ENCODE results near the gene DHX16.

The DHX16 gene

GRCh38 chr6:30717129-30717844 lies 44.5 kb upstream of the DHX16 start, which contains the start of gene MDC1:
Gene MDC1, minus strand, starts transcription at chr6:30717281. Its CDS starts 2,106 bp downstream, at chr6:30715175.
- no CpG with 5 or more reads among the region's 48 CpGs for WGBS (ENCODE audit: extremely low coverage, insufficient coverage, insufficient read length)
- H3K18ac ChIP-seq (ENCODE audit: low read length) = peak within 1 kb of the TSS; percentile 76
- H3K27ac ChIP-seq (ENCODE audit: low read depth, low read length) = peak within 1 kb of the TSS; percentile 65
- peaks cover 1% of the 10 kb centered on the region for H3K9me3 ChIP-seq (ENCODE audit: insufficient read depth, low read depth, low read length)
- no peak within 1 kb of the TSS for H3K23ac ChIP-seq (ENCODE audit: low read length)
- H3K4me1 ChIP-seq (ENCODE audit: control insufficient read depth in 1 of 2, insufficient read depth in 2 of 2, low read length in 2 of 2) = peaks cover 2 to 5% of the 10 kb centered on the region in 2 experiments
- peak within 1 kb of the TSS; percentile 85 for H4K12ac ChIP-seq (ENCODE audit: low read depth, low read length)
- H3K79me2 ChIP-seq (ENCODE audit: control insufficient read depth, insufficient read depth, low read length, poor library complexity) = peaks cover 20% of the 10 kb centered on the region
- H4K91ac ChIP-seq (ENCODE audit: low read depth, low read length) = peak within 1 kb of the TSS; percentile 91
- H3K14ac ChIP-seq (ENCODE audit: low read length) = peak within 1 kb of the TSS; percentile 82
- H2BK12ac ChIP-seq (ENCODE audit: low read length) = peak within 1 kb of the TSS; percentile 62
- no peaks in the 10 kb centered on the region for H3K27me3 ChIP-seq (ENCODE audit: insufficient read depth, low read length)
- peak within 1 kb of the TSS; percentile 73 for H4K8ac ChIP-seq (ENCODE audit: low read depth, low read length)
- peak within 1 kb of the TSS; percentile 79 for H3K9ac ChIP-seq (ENCODE audit: low read length)
- peak within 1 kb of the TSS; percentile 74 for H3K4me3 ChIP-seq (ENCODE audit: low read depth, low read length)
- peak within 1 kb of the TSS; percentile 66 for H3K4ac ChIP-seq (ENCODE audit: low read depth, low read length)
- peak; percentile 100 for DNase-seq
- peaks cover 21 to 23% of the 10 kb centered on the region in 2 experiments for H3K36me3 ChIP-seq (ENCODE audit: control insufficient read depth in 1 of 2, insufficient read depth in 2 of 2, low read length in 2 of 2)
- H3K4me2 ChIP-seq (ENCODE audit: low read length) = peak within 1 kb of the TSS; percentile 67
- H2BK5ac ChIP-seq (ENCODE audit: low read depth, low read length, poor library complexity) = peak within 1 kb of the TSS; percentile 65
- H2BK120ac ChIP-seq (ENCODE audit: insufficient read depth, low read length, poor library complexity) = peak within 1 kb of the TSS; percentile 65
- peak within 1 kb of the TSS; percentile 67 for H2AK5ac ChIP-seq (ENCODE audit: low read length)
- peak within 1 kb of the TSS; percentile 63 for H2AFZ ChIP-seq (ENCODE audit: insufficient read depth, low read length, poor library complexity)
- H3K79me1 ChIP-seq (ENCODE audit: low read length) = peaks cover 27% of the 10 kb centered on the region

DNA sequence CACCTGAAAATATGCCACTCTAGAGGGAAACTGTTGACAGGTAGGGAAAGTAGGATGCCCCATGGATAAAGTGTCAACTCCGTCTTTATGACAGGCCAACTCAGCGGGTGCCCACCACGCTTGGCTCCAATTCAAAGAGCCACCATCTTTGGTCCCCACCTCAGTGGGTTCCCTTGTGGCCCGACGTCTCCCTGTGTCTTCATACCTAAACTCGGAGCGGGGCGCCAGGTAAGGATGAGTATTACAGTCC lies 44.0 kb upstream of the DHX16 start:
- Histone ChIP-seq H4K8ac (ENCODE audit: low read depth, low read length) (peak overlapping the region; percentile 73), H4K91ac (ENCODE audit: low read depth, low read length) (peak overlapping the region; percentile 91), H3K9me3 (ENCODE audit: insufficient read depth, low read depth, low read length) (peaks cover 1% of the 10 kb centered on the region), H3K4me2 (ENCODE audit: low read length) (peak overlapping the region; percentile 67), H3K23ac (ENCODE audit: low read length) (no peak overlapping the region), H3K36me3 (ENCODE audit: control insufficient read depth in 1 of 2, insufficient read depth in 2 of 2, low read length in 2 of 2) (peaks cover 21 to 26% of the 10 kb centered on the region in 2 experiments), H3K14ac (ENCODE audit: low read length) (peak overlapping the region; percentile 82), H2AFZ (ENCODE audit: insufficient read depth, low read length, poor library complexity) (peak overlapping the region; percentile 63), H2AK5ac (ENCODE audit: low read length) (peak overlapping the region; percentile 67), H3K79me2 (ENCODE audit: control insufficient read depth, insufficient read depth, low read length, poor library complexity) (peaks cover 18% of the 10 kb centered on the region), H3K79me1 (ENCODE audit: low read length) (peaks cover 25% of the 10 kb centered on the region), H2BK120ac (ENCODE audit: insufficient read depth, low read length, poor library complexity) (peak overlapping the region; percentile 65), H2BK5ac (ENCODE audit: low read depth, low read length, poor library complexity) (peak overlapping the region; percentile 65), H3K27me3 (ENCODE audit: insufficient read depth, low read length) (no peaks in the 10 kb centered on the region), H2BK12ac (ENCODE audit: low read length) (no peak overlapping the region), H3K27ac (ENCODE audit: low read depth, low read length) (peak overlapping the region; percentile 53), H3K4ac (ENCODE audit: low read depth, low read length) (peak overlapping the region; percentile 66), H3K4me3 (ENCODE audit: low read depth, low read length) (peak overlapping the region; percentile 74), H3K18ac (ENCODE audit: low read length) (peak overlapping the region; percentile 61), H3K4me1 (ENCODE audit: control insufficient read depth in 1 of 2, insufficient read depth in 2 of 2, low read length in 2 of 2) (peaks cover 2 to 5% of the 10 kb centered on the region in 2 experiments), H4K12ac (ENCODE audit: low read depth, low read length) (peak overlapping the region; percentile 85), H3K9ac (ENCODE audit: low read length) (peak overlapping the region; percentile 79)
- WGBS (ENCODE audit: extremely low coverage, insufficient coverage, insufficient read length) = no CpG with 5 or more reads among the region's 8 CpGs
- no peak for DNase-seq

GRCh38 chr6:30714263-30714662 lies 41.5 kb upstream of the DHX16 start:
- H3K4ac ChIP-seq (ENCODE audit: low read depth, low read length) = no peak overlapping the region
- no peak overlapping the region for H4K8ac ChIP-seq (ENCODE audit: low read depth, low read length)
- no peak overlapping the region for H4K91ac ChIP-seq (ENCODE audit: low read depth, low read length)
- WGBS (ENCODE audit: extremely low coverage, insufficient coverage, insufficient read length) = no CpG with 5 or more reads among the region's 1 CpG
- no peak overlapping the region for H3K4me3 ChIP-seq (ENCODE audit: low read depth, low read length)
- H3K9me3 ChIP-seq (ENCODE audit: insufficient read depth, low read depth, low read length) = no peaks in the 10 kb centered on the region
- no peak overlapping the region for H2AK5ac ChIP-seq (ENCODE audit: low read length)
- H3K18ac ChIP-seq (ENCODE audit: low read length) = no peak overlapping the region
- H3K14ac ChIP-seq (ENCODE audit: low read length) = no peak overlapping the region
- DNase-seq = no peak
- H4K12ac ChIP-seq (ENCODE audit: low read depth, low read length) = no peak overlapping the region
- no peak overlapping the region for H2BK12ac ChIP-seq (ENCODE audit: low read length)
- H3K36me3 ChIP-seq (ENCODE audit: control insufficient read depth in 1 of 2, insufficient read depth in 2 of 2, low read length in 2 of 2) = peaks cover 28 to 38% of the 10 kb centered on the region in 2 experiments
- no peak overlapping the region for H3K4me2 ChIP-seq (ENCODE audit: low read length)
- H3K4me1 ChIP-seq (ENCODE audit: control insufficient read depth in 1 of 2, insufficient read depth in 2 of 2, low read length in 2 of 2) = peaks cover 2 to 5% of the 10 kb centered on the region in 2 experiments
- peaks cover 3% of the 10 kb centered on the region for H3K79me2 ChIP-seq (ENCODE audit: control insufficient read depth, insufficient read depth, low read length, poor library complexity)
- no peak overlapping the region for H3K27ac ChIP-seq (ENCODE audit: low read depth, low read length)
- no peak overlapping the region for H3K23ac ChIP-seq (ENCODE audit: low read length)
- H3K9ac ChIP-seq (ENCODE audit: low read length) = no peak overlapping the region
- no peak overlapping the region for H2BK5ac ChIP-seq (ENCODE audit: low read depth, low read length, poor library complexity)
- no peak overlapping the region for H2AFZ ChIP-seq (ENCODE audit: insufficient read depth, low read length, poor library complexity)
- peaks cover 8% of the 10 kb centered on the region for H3K79me1 ChIP-seq (ENCODE audit: low read length)
- H3K27me3 ChIP-seq (ENCODE audit: insufficient read depth, low read length) = no peaks in the 10 kb centered on the region
- no peak overlapping the region for H2BK120ac ChIP-seq (ENCODE audit: insufficient read depth, low read length, poor library complexity)

DNA sequence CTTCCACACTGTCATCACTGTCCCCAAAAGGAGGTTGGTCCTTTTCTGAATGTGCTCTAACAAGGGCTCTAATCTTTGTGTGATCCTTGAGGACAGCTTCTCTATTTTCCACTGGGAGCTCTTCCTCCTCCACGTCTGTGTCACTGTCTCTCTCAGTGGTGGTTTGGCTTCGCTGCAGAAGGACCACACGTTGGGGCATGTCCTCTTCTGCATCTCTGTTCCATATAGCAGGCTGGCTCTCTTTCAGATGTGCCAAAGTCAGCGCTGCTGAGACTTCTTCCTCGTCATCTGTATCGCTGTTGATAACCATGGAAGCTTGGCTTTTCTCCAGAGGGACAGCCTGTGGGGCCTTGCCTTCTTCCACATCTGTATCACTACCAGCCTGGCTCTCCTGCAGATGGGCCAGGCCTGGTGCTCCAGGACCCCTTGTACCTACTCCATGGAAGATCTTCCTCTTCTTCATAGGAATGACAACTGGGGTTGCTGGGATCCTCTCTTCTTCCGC lies 39.7 kb upstream of the DHX16 start:
- Histone ChIP-seq H4K91ac (ENCODE audit: low read depth, low read length) (no peak overlapping the region), H3K79me1 (ENCODE audit: low read length) (peaks cover 7% of the 10 kb centered on the region), H3K18ac (ENCODE audit: low read length) (no peak overlapping the region), H4K12ac (ENCODE audit: low read depth, low read length) (no peak overlapping the region), H3K36me3 (ENCODE audit: control insufficient read depth in 1 of 2, insufficient read depth in 2 of 2, low read length in 2 of 2) (peaks cover 32 to 42% of the 10 kb centered on the region in 2 experiments), H3K27ac (ENCODE audit: low read depth, low read length) (no peak overlapping the region), H3K9ac (ENCODE audit: low read length) (no peak overlapping the region), H3K14ac (ENCODE audit: low read length) (no peak overlapping the region), H3K79me2 (ENCODE audit: control insufficient read depth, insufficient read depth, low read length, poor library complexity) (peaks cover 3% of the 10 kb centered on the region), H3K9me3 (ENCODE audit: insufficient read depth, low read depth, low read length) (no peaks in the 10 kb centered on the region), H4K8ac (ENCODE audit: low read depth, low read length) (no peak overlapping the region), H2BK120ac (ENCODE audit: insufficient read depth, low read length, poor library complexity) (no peak overlapping the region), H3K23ac (ENCODE audit: low read length) (no peak overlapping the region), H3K4me1 (ENCODE audit: control insufficient read depth in 1 of 2, insufficient read depth in 2 of 2, low read length in 2 of 2) (peaks cover 2 to 5% of the 10 kb centered on the region in 2 experiments), H2BK12ac (ENCODE audit: low read length) (no peak overlapping the region), H3K4me2 (ENCODE audit: low read length) (no peak overlapping the region), H3K27me3 (ENCODE audit: insufficient read depth, low read length) (no peaks in the 10 kb centered on the region), H2AK5ac (ENCODE audit: low read length) (no peak overlapping the region), H2BK5ac (ENCODE audit: low read depth, low read length, poor library complexity) (no peak overlapping the region), H3K4ac (ENCODE audit: low read depth, low read length) (no peak overlapping the region), H3K4me3 (ENCODE audit: low read depth, low read length) (no peak overlapping the region), H2AFZ (ENCODE audit: insufficient read depth, low read length, poor library complexity) (no peak overlapping the region)
- no peak for DNase-seq
- WGBS (ENCODE audit: extremely low coverage, insufficient coverage, insufficient read length) = no CpG with 5 or more reads among the region's 7 CpGs

Measured in trophoblast cell (in vitro differentiated cells and primary cell).